ENCODE results near the gene TMEM119.
"Not testable (repeated sequence)": the region's sequence is repeated elsewhere in the genome, so short reads cannot be mapped to it uniquely, and the experiment has no call there.

Gene TMEM119

GRCh38 chr12:108596854-108597558, 878 bp downstream of the TMEM119 start:
- peaks cover 2% of the 10 kb centered on the region for H3K36me3 Mint-ChIP-seq (ENCODE audit: insufficient read depth)
- no peak for ATAC-seq (replicated peaks)
- no peak overlapping the region for H3K27ac Mint-ChIP-seq
- no peaks in the 10 kb centered on the region for H3K9me3 Mint-ChIP-seq
- no peak for DNase-seq
- H3K4me1 Mint-ChIP-seq (ENCODE audit: low read depth in 2 of 2): no peaks in the 10 kb centered on the region
- no peaks in the 10 kb centered on the region for H3K27me3 Mint-ChIP-seq
- H3K4me3 Mint-ChIP-seq: no peak overlapping the region

- no peaks in the 10 kb centered on the region for H3K27me3 Mint-ChIP-seq
- no peaks in the 10 kb centered on the region for H3K4me1 Mint-ChIP-seq (ENCODE audit: low read depth in 2 of 2)
- H3K27ac Mint-ChIP-seq: no peak overlapping the region
- ATAC-seq (replicated peaks) (no peak), DNase-seq (no peak)
- no peaks in the 10 kb centered on the region for H3K9me3 Mint-ChIP-seq
- no peak overlapping the region for H3K4me3 Mint-ChIP-seq
- H3K36me3 Mint-ChIP-seq (ENCODE audit: insufficient read depth): peaks cover 2% of the 10 kb centered on the region
Observed at GRCh38 chr12:108595711-108596647, 1.9 kb downstream of the TMEM119 start.

- Mint-ChIP-seq H3K36me3 (ENCODE audit: insufficient read depth) (peaks cover 2% of the 10 kb centered on the region), H3K27ac (no peak overlapping the region), H3K4me1 (ENCODE audit: low read depth in 2 of 2) (no peaks in the 10 kb centered on the region), H3K9me3 (no peaks in the 10 kb centered on the region), H3K4me3 (no peak overlapping the region), H3K27me3 (no peaks in the 10 kb centered on the region)
- DNase-seq: no peak
- ATAC-seq (replicated peaks): no peak
Observed at GRCh38 chr12:108594960-108595710, 2.7 kb downstream of the TMEM119 start.

GRCh38 chr12:108594323-108594903, 3.5 kb downstream of the TMEM119 start:
- DNase-seq: no peak
- no peak for ATAC-seq (replicated peaks)
- Mint-ChIP-seq H3K9me3 (no peaks in the 10 kb centered on the region), H3K27ac (peak overlapping the region in 1 of 2 donors; percentile 15), H3K36me3 (ENCODE audit: insufficient read depth) (no peaks in the 10 kb centered on the region), H3K4me3 (no peak overlapping the region), H3K4me1 (ENCODE audit: low read depth in 2 of 2) (no peaks in the 10 kb centered on the region), H3K27me3 (no peaks in the 10 kb centered on the region)

- H3K9me3 Mint-ChIP-seq: no peaks in the 10 kb centered on the region
- H3K27ac Mint-ChIP-seq: no peak overlapping the region
- H3K4me3 Mint-ChIP-seq: no peak overlapping the region
- ATAC-seq (replicated peaks) (no peak), DNase-seq (no peak)
- H3K36me3 Mint-ChIP-seq (ENCODE audit: insufficient read depth): no peaks in the 10 kb centered on the region
- H3K4me1 Mint-ChIP-seq (ENCODE audit: low read depth in 2 of 2): no peaks in the 10 kb centered on the region
- H3K27me3 Mint-ChIP-seq: peaks cover 0 to 10% of the 10 kb centered on the region in 2 donors
Observed at GRCh38 chr12:108592033-108592909, 5.6 kb downstream of the TMEM119 start.

- no peak overlapping the region for H3K27ac Mint-ChIP-seq
Observed at GRCh38 chr12:108591267-108591980, 6.5 kb downstream of the TMEM119 start.

GRCh38 chr12:108590463-108590862, 7.4 kb downstream of the TMEM119 start:
- DNase-seq; H3K27ac Mint-ChIP-seq; ATAC-seq (replicated peaks); H3K36me3 Mint-ChIP-seq (ENCODE audit: insufficient read depth); H3K4me3 Mint-ChIP-seq; H3K4me1 Mint-ChIP-seq (ENCODE audit: low read depth in 2 of 2); H3K9me3 Mint-ChIP-seq: not testable (repeated sequence)
- H3K27me3 Mint-ChIP-seq: peaks cover 0 to 18% of the 10 kb centered on the region in 2 donors

More at GRCh38 chr12:108591267-108591980, 6.5 kb downstream of the TMEM119 start:
- ATAC-seq (replicated peaks) (no peak), DNase-seq (no peak)
- H3K36me3 Mint-ChIP-seq (ENCODE audit: insufficient read depth): no peaks in the 10 kb centered on the region
- no peak overlapping the region for H3K4me3 Mint-ChIP-seq
- H3K27me3 Mint-ChIP-seq: peaks cover 0 to 11% of the 10 kb centered on the region in 2 donors
- no peaks in the 10 kb centered on the region for H3K4me1 Mint-ChIP-seq (ENCODE audit: low read depth in 2 of 2)
- no peaks in the 10 kb centered on the region for H3K9me3 Mint-ChIP-seq

GRCh38 chr12:108589840-108590229, 8.0 kb downstream of the TMEM119 start:
- no peak for DNase-seq
- Mint-ChIP-seq H3K9me3 (no peaks in the 10 kb centered on the region), H3K36me3 (ENCODE audit: insufficient read depth) (no peaks in the 10 kb centered on the region), H3K27me3 (peaks cover 3 to 18% of the 10 kb centered on the region in 2 donors), H3K4me3 (no peak overlapping the region), H3K27ac (no peak overlapping the region), H3K4me1 (ENCODE audit: low read depth in 2 of 2) (no peaks in the 10 kb centered on the region)
- ATAC-seq (replicated peaks): no peak

- no peaks in the 10 kb centered on the region for H3K36me3 Mint-ChIP-seq (ENCODE audit: insufficient read depth)
- H3K9me3 Mint-ChIP-seq: no peaks in the 10 kb centered on the region
- H3K27me3 Mint-ChIP-seq: peaks cover 6 to 18% of the 10 kb centered on the region in 2 donors
- ATAC-seq (replicated peaks) (no peak), DNase-seq (no peak)
- H3K4me1 Mint-ChIP-seq (ENCODE audit: low read depth in 2 of 2): no peaks in the 10 kb centered on the region
- no peak overlapping the region for H3K4me3 Mint-ChIP-seq
- no peak overlapping the region for H3K27ac Mint-ChIP-seq
Observed at GRCh38 chr12:108589028-108589839, 8.7 kb downstream of the TMEM119 start.

- no peaks in the 10 kb centered on the region for H3K9me3 Mint-ChIP-seq
- DNase-seq (no peak), ATAC-seq (replicated peaks) (no peak)
- H3K4me1 Mint-ChIP-seq (ENCODE audit: low read depth in 2 of 2): no peaks in the 10 kb centered on the region
- H3K36me3 Mint-ChIP-seq (ENCODE audit: insufficient read depth): no peaks in the 10 kb centered on the region
- H3K27me3 Mint-ChIP-seq: peaks cover 6 to 18% of the 10 kb centered on the region in 2 donors
- H3K27ac Mint-ChIP-seq: no peak overlapping the region
- H3K4me3 Mint-ChIP-seq: no peak overlapping the region
Observed at GRCh38 chr12:108587826-108588225, 10.1 kb downstream of the TMEM119 start.

- Mint-ChIP-seq H3K27ac (no peak overlapping the region), H3K36me3 (ENCODE audit: insufficient read depth) (no peaks in the 10 kb centered on the region), H3K27me3 (peaks cover 6 to 18% of the 10 kb centered on the region in 2 donors), H3K4me3 (no peak overlapping the region), H3K4me1 (ENCODE audit: low read depth in 2 of 2) (no peaks in the 10 kb centered on the region), H3K9me3 (no peaks in the 10 kb centered on the region)
- ATAC-seq (replicated peaks) (no peak), DNase-seq (no peak)
Observed at GRCh38 chr12:108586306-108586705, 11.6 kb downstream of the TMEM119 start.

Data from effector memory CD8-positive, alpha-beta T cell (primary cell).